Measurements from ENCODE around the gene TXNL1.

TXNL1 gene

DNA sequence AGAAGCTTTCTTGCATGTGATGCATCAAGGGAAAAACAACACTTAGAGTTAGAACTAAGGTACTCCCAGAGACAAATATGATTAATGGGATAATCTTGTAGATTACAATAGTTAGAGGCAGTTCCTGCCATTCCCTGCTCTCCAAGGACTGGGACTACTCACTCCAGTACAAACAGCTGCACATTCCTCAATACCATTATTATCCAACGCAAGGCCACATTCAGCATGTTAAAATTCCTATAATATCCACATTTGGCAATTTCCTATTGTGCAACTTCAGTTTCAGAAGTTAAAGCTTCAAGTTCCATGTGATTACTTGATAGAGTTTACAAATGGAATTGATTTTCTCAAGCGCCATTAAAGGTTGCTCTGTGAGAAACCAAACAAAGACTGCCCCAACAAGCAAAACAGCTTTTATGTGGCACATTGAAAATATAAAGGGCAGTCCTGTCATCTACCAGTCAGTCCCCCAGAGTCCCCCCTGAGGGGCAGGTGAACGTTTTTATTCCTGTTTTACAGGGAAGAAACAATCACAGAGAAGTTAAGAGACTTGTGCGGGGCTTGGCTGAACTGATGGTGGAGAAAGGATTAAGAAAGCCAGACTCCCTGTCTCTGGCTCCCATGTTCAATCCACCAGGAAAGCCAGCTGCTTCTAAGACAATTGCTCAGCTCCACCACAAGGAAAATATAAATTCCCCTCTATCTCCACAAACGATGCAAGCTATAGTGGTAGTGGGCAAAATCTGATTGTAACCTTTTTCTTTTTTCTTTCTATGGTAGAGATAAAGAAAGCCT lies 72.6 kb downstream of the TXNL1 start:
- DNase-seq: no peak

- no peak for DNase-seq
Measured at GRCh38 chr18:56565046-56565445, 73.3 kb downstream of the TXNL1 start.

GRCh38 chr18:56563568-56563967 lies 74.8 kb downstream of the TXNL1 start:
- no peak for DNase-seq

DNA sequence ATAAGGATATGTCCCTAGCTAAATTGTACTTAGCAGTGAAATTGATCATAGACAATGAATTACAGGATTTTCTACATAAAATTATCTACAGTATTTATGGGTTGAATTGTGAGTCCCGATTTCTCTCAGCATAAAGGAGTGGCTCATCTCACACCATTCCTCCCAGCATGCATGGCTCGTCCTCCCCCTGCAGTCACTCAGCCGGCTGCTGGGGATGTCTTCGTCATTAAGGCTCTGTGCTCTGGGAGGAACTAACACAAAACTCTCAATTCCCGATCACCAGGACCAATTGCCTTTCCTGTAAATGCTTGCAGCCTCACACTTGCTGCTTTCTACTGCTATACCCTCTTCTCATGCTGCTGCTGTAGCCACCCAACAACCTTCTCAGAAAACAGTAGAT lies 75.9 kb downstream of the TXNL1 start:
- no peak for DNase-seq

DNA sequence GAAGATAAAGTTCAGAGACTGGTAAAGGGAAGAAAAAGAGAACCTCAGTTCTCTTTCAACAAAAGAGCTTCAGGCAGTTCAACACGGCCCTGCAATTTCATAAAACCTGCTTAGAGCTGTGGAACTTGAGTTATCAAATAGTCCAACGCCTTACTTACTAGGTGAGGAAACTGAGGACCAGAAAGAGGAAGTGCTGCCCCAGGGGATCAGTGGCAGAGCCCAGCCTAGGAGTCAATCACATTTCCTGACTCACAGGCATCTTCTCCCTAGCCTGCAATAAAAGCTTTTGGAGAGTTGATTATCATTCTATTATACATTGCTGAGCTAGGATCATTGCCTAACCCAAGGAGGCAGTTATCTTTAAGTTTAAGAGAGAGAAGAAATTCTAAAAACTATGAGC lies 77.4 kb downstream of the TXNL1 start:
- no peak for DNase-seq

DNA sequence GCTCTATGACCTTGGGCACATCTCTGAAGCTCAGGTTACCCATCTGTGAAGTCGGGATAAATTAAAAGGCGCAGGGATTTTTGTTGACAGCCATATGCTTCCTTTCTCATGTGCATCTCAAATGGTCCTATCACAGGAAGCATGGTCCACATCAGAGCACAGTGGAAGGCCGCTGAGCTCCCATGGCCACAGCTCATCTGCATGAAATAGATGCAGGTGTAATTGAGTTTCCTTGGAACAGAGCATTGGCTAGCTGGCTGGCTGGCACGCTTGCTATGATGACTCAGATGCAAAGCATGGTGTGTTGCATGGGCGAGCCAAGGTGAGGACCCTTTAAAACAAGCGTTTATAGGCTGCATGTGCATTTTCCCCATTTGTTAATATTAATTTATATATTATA lies 79.3 kb downstream of the TXNL1 start:
- no peak for DNase-seq

GRCh38 chr18:56556907-56557306 lies 81.5 kb downstream of the TXNL1 start:
- DNase-seq: no peak

DNA sequence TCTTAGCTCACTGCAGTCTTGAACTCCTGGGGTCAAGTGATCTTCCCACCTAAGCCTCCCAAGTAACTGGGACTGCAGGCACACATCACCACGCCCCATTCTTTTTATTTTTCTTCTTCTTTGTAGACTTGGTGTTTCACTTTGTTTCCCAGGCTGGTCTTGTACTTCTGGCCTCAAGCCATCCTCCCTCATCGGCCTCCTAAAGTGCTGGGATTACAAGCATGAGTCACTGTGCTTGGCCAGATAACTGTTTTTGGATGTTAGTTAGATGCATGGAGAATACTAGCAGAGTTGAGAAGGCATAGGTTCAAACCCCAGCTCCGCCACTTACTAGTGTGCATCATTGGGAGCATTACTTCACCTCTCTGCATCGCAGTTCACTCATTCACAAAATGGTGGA lies 88.3 kb downstream of the TXNL1 start:
- no peak for DNase-seq

All from kidney glomerular epithelial cell (primary cell).